Measurements from ENCODE around the gene SLC29A1.

Gene SLC29A1

DNA sequence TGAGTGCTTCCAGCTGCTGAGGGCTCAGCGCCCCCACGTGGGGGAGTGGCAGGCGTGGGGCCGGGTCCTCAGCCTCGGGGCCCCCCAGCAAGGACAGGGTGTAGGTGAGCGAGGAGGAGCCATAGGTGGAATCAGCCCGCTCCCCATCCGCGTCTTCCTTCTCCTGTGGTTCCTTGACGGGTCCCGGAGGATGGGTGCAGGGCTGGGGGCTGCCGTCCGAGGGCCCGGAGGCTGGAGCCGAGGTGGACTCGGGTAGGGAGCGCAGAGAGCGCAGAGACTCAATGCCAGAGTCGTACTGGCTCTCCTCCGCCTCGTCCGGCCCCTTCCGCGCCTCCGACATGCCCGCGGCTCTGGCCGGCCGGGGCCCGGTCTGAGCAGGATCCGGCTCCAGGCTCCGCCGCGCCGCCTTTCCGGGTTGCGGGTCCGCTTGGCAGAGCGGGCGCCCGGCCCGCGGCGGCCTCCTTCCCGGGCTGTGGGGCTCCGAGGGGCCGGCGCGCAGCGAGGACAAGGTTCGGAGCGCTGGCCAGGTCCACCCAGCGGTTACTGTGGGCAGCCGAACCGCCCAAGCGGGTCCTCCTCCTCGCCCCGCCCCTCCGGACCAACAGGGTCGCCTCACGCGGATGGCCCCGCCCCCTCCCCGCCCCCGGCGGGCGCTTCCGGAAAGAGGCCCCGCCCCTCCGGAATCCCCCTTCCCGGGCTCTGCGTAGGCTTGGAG lies 41.8 kb downstream of the SLC29A1 start, which contains the start of gene NFKBIE:
NFKBIE (minus strand) TSS at position 545 of the 715 bp plus-strand sequence; CDS start at position 340, 205 bp downstream.
- TF ChIP-seq SPI1 (IDR thresholded peaks at IDR 0.05; ENCODE audit: borderline replicate concordance, low read depth): no peak
- TF ChIP-seq, protein P1, sequence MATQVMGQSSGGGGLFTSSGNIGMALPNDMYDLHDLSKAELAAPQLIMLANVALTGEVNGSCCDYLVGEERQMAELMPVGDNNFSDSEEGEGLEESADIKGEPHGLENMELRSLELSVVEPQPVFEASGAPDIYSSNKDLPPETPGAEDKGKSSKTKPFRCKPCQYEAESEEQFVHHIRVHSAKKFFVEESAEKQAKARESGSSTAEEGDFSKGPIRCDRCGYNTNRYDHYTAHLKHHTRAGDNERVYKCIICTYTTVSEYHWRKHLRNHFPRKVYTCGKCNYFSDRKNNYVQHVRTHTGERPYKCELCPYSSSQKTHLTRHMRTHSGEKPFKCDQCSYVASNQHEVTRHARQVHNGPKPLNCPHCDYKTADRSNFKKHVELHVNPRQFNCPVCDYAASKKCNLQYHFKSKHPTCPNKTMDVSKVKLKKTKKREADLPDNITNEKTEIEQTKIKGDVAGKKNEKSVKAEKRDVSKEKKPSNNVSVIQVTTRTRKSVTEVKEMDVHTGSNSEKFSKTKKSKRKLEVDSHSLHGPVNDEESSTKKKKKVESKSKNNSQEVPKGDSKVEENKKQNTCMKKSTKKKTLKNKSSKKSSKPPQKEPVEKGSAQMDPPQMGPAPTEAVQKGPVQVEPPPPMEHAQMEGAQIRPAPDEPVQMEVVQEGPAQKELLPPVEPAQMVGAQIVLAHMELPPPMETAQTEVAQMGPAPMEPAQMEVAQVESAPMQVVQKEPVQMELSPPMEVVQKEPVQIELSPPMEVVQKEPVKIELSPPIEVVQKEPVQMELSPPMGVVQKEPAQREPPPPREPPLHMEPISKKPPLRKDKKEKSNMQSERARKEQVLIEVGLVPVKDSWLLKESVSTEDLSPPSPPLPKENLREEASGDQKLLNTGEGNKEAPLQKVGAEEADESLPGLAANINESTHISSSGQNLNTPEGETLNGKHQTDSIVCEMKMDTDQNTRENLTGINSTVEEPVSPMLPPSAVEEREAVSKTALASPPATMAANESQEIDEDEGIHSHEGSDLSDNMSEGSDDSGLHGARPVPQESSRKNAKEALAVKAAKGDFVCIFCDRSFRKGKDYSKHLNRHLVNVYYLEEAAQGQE (IDR thresholded peaks at IDR 0.05; ENCODE audit: insufficient replicate concordance, low read depth): no peak
- TF ChIP-seq POLR2AphosphoS5 (IDR thresholded peaks at IDR 0.05; ENCODE audit: low read depth): no peak
- no peak for TF ChIP-seq GABPA (IDR thresholded peaks at IDR 0.05; ENCODE audit: low read depth)
- TF ChIP-seq, protein P2, sequence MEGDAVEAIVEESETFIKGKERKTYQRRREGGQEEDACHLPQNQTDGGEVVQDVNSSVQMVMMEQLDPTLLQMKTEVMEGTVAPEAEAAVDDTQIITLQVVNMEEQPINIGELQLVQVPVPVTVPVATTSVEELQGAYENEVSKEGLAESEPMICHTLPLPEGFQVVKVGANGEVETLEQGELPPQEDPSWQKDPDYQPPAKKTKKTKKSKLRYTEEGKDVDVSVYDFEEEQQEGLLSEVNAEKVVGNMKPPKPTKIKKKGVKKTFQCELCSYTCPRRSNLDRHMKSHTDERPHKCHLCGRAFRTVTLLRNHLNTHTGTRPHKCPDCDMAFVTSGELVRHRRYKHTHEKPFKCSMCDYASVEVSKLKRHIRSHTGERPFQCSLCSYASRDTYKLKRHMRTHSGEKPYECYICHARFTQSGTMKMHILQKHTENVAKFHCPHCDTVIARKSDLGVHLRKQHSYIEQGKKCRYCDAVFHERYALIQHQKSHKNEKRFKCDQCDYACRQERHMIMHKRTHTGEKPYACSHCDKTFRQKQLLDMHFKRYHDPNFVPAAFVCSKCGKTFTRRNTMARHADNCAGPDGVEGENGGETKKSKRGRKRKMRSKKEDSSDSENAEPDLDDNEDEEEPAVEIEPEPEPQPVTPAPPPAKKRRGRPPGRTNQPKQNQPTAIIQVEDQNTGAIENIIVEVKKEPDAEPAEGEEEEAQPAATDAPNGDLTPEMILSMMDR (IDR thresholded peaks at IDR 0.05; ENCODE audit: insufficient read depth, low read length): no peak
- H3K27me3 ChIP-seq (ENCODE audit: insufficient read depth, poor library complexity, severe bottlenecking): peaks cover 8% of the 10 kb centered on the region
- peak in 1 of 2 experiments; percentile 82 for DNase-seq (ENCODE audit: low read depth in 1 of 2, low spot score in 1 of 2)
- H3K4me3 ChIP-seq (replicated peaks; ENCODE audit: insufficient read depth, low read length): peak within 1 kb of the TSS; percentile 71
- H3K27ac ChIP-seq (replicated peaks): peak within 1 kb of the TSS; percentile 72

DNA sequence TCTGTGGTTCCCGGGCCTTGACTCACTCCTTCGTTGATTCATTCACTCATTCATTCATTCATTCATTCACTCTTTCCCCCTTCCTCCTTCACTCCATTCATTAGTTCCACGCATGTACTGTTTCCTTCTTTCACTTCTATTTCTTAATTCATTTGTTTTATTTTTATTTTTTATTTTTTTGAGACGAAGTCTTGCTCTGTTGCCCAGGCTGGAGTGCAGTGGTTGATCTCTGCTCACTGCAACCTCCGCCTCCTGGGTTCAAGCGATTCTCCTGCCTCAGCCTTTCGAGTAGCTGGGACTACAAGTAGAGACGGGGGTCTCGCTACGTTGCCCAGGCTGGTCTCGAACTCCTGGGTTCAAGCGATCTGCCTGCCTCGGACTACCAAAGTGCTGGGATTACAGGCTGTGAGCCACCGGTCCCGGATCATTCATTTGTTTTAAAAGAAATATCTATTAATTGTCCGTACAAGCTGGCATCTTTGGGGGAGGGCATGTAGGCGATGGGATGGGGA lies 42.4 kb downstream of the SLC29A1 start:
- DNase-seq (ENCODE audit: low read depth in 1 of 2, low spot score in 1 of 2): no peak
- H3K27me3 ChIP-seq (ENCODE audit: insufficient read depth, poor library complexity, severe bottlenecking): peaks cover 8% of the 10 kb centered on the region
- TF ChIP-seq, protein P1 (IDR thresholded peaks at IDR 0.05; ENCODE audit: insufficient replicate concordance, low read depth): no peak
- TF ChIP-seq, protein P2 (IDR thresholded peaks at IDR 0.05; ENCODE audit: insufficient read depth, low read length): no peak
- TF ChIP-seq POLR2AphosphoS5 (IDR thresholded peaks at IDR 0.05; ENCODE audit: low read depth): no peak
- no peak for TF ChIP-seq GABPA (IDR thresholded peaks at IDR 0.05; ENCODE audit: low read depth)
- TF ChIP-seq SPI1 (IDR thresholded peaks at IDR 0.05; ENCODE audit: borderline replicate concordance, low read depth): no peak
- H3K4me3 ChIP-seq (replicated peaks; ENCODE audit: insufficient read depth, low read length): peak overlapping the region; percentile 71; the same call in 1 of the 2 replicates
- no peak overlapping the region for H3K27ac ChIP-seq (replicated peaks)

DNA sequence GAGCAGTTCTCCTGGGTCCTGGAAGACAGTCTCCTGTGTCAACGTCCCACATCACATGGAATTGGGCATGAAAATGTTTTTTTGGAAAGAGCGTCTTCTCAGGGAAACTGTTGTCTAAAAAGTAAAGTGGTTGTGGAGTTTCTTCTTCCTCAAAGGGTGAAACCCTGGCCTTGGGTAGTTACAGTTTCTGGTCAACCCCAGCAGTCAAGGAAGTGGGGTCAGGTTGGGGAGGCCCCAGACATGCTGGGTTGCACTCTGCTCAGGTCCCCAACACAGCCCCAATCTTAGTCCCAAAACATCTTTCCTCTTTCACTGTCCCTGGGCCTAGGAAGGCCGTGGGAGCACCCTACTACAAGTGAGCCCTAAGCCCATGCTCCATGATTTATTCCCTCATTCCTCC lies 43.0 kb downstream of the SLC29A1 start:
- no peak overlapping the region for H3K27ac ChIP-seq (replicated peaks)
- TF ChIP-seq GABPA (IDR thresholded peaks at IDR 0.05; ENCODE audit: low read depth) (no peak), SPI1 (IDR thresholded peaks at IDR 0.05; ENCODE audit: borderline replicate concordance, low read depth) (no peak), POLR2AphosphoS5 (IDR thresholded peaks at IDR 0.05; ENCODE audit: low read depth) (no peak)
- TF ChIP-seq, protein P1 (IDR thresholded peaks at IDR 0.05; ENCODE audit: insufficient replicate concordance, low read depth): no peak
- TF ChIP-seq, protein P2 (IDR thresholded peaks at IDR 0.05; ENCODE audit: insufficient read depth, low read length): no peak
- DNase-seq (ENCODE audit: low read depth in 1 of 2, low spot score in 1 of 2): no peak
- peaks cover 12% of the 10 kb centered on the region for H3K27me3 ChIP-seq (ENCODE audit: insufficient read depth, poor library complexity, severe bottlenecking)
- H3K4me3 ChIP-seq (replicated peaks; ENCODE audit: insufficient read depth, low read length): no peak overlapping the region

Data from HL-60 (cell line).